NCI-H2196 (cell line): ENCODE results near the gene MMP2.

ENCODE experiments used
- DNase-seq: peaks from one replicate; lab custom pipeline; 2025; ENCODE audit not compliant: unreplicated experiment; lab: John Stamatoyannopoulos, UW

MMP2 gene

GRCh38 chr16:55491691-55492090 lies 12.7 kb downstream of the MMP2 start:
- DNase-seq = no peak

DNA sequence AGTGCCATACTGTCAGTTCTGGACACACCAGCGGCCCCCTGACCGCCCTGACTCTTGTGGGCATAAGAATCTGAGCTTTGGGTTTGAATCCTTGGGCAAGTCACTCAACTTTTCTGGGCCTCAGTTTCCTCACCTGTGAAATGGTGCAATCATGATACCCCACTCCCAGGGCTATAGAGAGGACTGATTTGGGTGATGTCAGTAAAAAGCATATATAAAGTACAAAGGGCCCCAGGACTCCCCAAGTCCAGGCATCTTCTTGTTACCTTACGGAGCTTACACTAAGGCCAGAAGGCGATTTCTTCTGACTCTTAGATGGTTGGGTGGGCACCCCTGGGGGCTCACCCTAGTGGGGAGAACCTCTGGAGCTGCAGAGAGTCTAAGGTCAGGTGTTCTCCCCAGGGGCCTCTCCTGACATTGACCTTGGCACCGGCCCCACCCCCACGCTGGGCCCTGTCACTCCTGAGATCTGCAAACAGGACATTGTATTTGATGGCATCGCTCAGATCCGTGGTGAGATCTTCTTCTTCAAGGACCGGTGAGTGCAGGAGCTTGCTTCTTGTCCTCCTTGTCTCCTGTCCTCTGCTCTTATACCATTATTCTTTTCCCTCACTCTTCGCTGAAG lies 13.9 kb downstream of the MMP2 start:
- DNase-seq = no peak

- DNase-seq = no peak
These were observed 16.0 kb downstream of the MMP2 start for GRCh38 chr16:55494994-55495421.

- peak; percentile 3 for DNase-seq
These were observed 16.8 kb downstream of the MMP2 start for GRCh38 chr16:55495616-55496289.

- no peak for DNase-seq
These were observed 17.6 kb downstream of the MMP2 start for GRCh38 chr16:55496509-55497145.

DNA sequence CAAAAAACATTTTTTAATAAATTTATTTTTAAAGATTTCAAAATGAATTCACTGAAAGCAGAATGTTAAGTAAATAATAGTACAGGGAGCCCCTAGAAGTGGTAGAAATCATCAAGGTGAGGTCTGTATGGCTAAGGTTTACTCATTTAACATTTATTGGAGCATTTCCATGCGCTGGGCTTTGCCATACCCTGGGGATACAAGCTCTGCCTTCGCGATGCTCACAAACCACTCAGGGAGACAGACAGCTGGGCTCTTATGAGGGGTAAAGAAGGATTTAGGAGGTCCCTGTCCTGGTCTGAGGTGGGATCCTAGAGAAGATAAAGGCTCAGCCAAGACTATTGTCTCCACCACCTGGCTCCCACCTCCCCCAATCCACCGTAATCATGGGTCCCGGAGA lies 18.6 kb downstream of the MMP2 start:
- DNase-seq = no peak

DNA sequence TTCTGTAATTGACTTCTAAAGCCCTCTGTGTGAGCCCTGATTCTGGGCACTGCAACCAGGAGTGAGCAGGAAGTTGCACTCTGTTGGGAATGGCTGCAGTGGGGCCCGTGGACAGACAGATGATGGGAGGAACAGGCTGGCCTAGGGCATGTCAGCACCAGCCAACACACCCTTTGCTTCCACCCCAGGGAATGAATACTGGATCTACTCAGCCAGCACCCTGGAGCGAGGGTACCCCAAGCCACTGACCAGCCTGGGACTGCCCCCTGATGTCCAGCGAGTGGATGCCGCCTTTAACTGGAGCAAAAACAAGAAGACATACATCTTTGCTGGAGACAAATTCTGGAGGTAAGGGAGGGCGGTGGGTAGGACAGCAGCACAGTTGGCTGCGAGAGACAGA lies 19.1 kb downstream of the MMP2 start:
- DNase-seq = no peak

DNA sequence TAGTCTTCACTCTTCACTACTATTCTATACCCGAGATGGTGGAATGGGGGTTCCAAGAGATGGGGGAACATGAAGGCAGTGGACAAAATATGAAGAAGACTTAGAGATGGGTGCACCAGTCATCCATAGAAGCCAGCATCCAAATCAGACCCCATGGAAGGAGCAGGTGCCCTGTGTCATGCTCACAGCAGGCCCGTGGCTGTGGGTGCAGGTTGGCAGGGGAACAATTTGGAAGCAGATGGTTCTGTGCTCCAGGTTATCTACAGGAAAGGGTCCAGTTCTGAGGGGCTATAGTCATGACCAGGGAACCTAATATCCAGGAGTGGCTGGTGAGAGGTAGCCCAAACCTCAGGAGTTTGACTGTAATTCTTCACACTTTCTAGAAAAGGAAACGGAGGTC lies 20.3 kb downstream of the MMP2 start:
- DNase-seq = no peak

DNA sequence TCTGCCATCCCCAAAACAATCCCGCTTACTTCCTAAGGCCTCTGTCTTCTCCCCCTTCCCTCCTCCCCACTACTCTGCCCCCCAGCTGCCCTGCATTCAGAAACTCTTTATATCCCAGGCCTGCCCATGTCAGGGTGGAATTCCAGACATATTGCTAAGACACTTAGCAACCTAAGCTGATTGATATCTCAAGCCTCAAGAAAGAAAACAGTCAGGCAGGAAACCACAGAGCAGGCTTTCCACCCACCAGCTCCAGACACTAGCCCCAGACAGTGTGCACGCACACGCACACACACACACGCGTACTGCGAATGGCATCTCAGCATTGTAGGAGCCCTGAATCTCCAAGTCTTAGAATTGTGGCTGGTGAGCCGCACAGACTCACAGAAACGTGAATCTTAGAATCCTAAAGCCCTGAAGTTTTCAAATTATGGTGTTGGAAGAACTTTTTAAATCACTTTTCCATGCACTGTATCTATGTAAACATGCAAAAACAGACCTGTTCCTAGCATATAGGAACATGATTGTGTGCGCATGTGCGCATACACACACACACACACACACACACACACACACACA lies 21.0 kb downstream of the MMP2 start:
- DNase-seq = no peak

GRCh38 chr16:55500530-55501011 lies 21.6 kb downstream of the MMP2 start:
- no peak for DNase-seq

- no peak for DNase-seq
These were observed 22.7 kb downstream of the MMP2 start for GRCh38 chr16:55501549-55502322.

- DNase-seq = peak; percentile 49
These were observed 23.9 kb downstream of the MMP2 start for GRCh38 chr16:55502801-55503366.

DNA sequence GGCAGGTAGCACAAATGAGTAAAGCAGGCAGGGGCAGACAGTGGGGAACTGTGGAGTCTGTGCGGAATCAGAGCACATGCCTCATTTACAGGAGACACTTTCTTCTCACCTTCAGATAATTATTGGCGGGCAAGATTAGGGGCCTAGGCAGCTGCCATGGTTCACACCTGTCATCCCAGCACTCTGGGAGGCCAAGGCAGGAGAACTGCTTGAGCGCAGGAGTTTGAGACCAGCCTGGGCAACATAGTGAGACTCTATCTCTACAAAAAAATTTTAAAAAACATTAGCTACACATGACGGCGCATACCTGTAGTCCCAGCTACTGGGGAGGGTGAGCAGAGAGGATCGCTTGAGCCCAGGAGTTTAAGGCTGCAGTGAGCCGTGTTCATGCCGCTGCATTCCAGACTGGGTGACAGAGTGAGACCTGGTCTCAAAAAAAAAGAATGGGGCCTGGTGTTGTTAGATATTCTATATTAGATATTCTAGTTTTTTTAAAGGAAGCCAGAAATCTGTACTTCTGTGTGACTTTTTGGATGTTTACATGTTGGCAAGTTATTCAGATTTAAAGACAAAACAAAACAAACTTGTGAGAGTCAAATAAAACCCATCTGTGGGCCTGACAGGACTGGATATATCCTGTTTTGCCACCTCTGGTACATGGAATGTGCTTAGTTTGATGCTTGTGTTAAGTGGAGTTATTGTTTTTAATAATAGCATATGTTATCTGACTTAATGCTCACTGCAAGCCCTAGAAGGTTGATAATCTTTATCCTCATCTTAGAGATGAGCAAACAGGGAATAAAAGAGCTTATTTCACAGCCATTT lies 24.9 kb downstream of the MMP2 start:
- DNase-seq = no peak

DNA sequence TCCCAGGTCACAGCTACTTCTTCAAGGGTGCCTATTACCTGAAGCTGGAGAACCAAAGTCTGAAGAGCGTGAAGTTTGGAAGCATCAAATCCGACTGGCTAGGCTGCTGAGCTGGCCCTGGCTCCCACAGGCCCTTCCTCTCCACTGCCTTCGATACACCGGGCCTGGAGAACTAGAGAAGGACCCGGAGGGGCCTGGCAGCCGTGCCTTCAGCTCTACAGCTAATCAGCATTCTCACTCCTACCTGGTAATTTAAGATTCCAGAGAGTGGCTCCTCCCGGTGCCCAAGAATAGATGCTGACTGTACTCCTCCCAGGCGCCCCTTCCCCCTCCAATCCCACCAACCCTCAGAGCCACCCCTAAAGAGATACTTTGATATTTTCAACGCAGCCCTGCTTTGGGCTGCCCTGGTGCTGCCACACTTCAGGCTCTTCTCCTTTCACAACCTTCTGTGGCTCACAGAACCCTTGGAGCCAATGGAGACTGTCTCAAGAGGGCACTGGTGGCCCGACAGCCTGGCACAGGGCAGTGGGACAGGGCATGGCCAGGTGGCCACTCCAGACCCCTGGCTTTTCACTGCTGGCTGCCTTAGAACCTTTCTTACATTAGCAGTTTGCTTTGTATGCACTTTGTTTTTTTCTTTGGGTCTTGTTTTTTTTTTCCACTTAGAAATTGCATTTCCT lies 26.5 kb downstream of the MMP2 start:
- DNase-seq = no peak

DNA sequence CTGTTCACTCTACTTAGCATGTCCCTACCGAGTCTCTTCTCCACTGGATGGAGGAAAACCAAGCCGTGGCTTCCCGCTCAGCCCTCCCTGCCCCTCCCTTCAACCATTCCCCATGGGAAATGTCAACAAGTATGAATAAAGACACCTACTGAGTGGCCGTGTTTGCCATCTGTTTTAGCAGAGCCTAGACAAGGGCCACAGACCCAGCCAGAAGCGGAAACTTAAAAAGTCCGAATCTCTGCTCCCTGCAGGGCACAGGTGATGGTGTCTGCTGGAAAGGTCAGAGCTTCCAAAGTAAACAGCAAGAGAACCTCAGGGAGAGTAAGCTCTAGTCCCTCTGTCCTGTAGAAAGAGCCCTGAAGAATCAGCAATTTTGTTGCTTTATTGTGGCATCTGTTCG lies 27.1 kb downstream of the MMP2 start:
- DNase-seq = no peak

- DNase-seq = no peak
These were observed 27.7 kb downstream of the MMP2 start for GRCh38 chr16:55506708-55507107.

GRCh38 chr16:55508271-55508921 lies 29.4 kb downstream of the MMP2 start:
- no peak for DNase-seq

- DNase-seq = no peak
These were observed 30.2 kb downstream of the MMP2 start, which contains the start of gene LPCAT2 for GRCh38 chr16:55508941-55509931. TSS of gene LPCAT2 (plus strand) at chr16:55509072. CDS start at chr16:55509182, 110 bp downstream.
